ENCODE results near the gene CFAP61. TPM values are rescaled to one million over a fixed set of nuclear protein-coding genes. Genes with fewer than 3 reads are reported as not detected.
"Not testable (repeated sequence)": the region's sequence is repeated elsewhere in the genome, so short reads cannot be mapped to it uniquely, and the experiment has no call there.

CFAP61 gene
- total RNA-seq, 1 donor from 2014 or later, result 0.26 TPM

- Histone ChIP-seq H3K27me3 (ENCODE audit: control insufficient read depth, insufficient read depth, low read length) (no peaks in the 10 kb centered on the region), H3K36me3 (ENCODE audit: control insufficient read depth, insufficient read depth, low read length) (no peaks in the 10 kb centered on the region), H3K4me3 (ENCODE audit: low read depth, low read length) (no peak overlapping the region)
- no peak for TF ChIP-seq CTCF (IDR thresholded peaks at IDR 0.05; ENCODE audit: insufficient read depth, low read length, severe bottlenecking)
- no peak for FAIRE-seq
- no peak for DNase-seq (ENCODE audit: low read depth)
Observed at GRCh38 chr20:20100881-20101280, 48.5 kb downstream of the CFAP61 start.

GRCh38 chr20:20102163-20102562, 49.8 kb downstream of the CFAP61 start:
- TF ChIP-seq CTCF (IDR thresholded peaks at IDR 0.05; ENCODE audit: insufficient read depth, low read length, severe bottlenecking), result no peak
- no peak for FAIRE-seq
- no peaks in the 10 kb centered on the region for H3K27me3 ChIP-seq (ENCODE audit: control insufficient read depth, insufficient read depth, low read length)

GRCh38 chr20:20102716-20103258, 50.5 kb downstream of the CFAP61 start:
- no peaks in the 10 kb centered on the region for H3K36me3 ChIP-seq (ENCODE audit: control insufficient read depth, insufficient read depth, low read length)
- no peak for FAIRE-seq
- no peak overlapping the region for H3K4me3 ChIP-seq (ENCODE audit: low read depth, low read length)
- no peak for DNase-seq (ENCODE audit: low read depth)
- no peaks in the 10 kb centered on the region for H3K27me3 ChIP-seq (ENCODE audit: control insufficient read depth, insufficient read depth, low read length)
- no peak for TF ChIP-seq CTCF (IDR thresholded peaks at IDR 0.05; ENCODE audit: insufficient read depth, low read length, severe bottlenecking)

More at GRCh38 chr20:20102163-20102562, 49.8 kb downstream of the CFAP61 start:
- Histone ChIP-seq H3K36me3 (ENCODE audit: control insufficient read depth, insufficient read depth, low read length) (no peaks in the 10 kb centered on the region), H3K4me3 (ENCODE audit: low read depth, low read length) (no peak overlapping the region)
- no peak for DNase-seq (ENCODE audit: low read depth)

- TF ChIP-seq CTCF (IDR thresholded peaks at IDR 0.05; ENCODE audit: insufficient read depth, low read length, severe bottlenecking), result no peak
- H3K36me3 ChIP-seq (ENCODE audit: control insufficient read depth, insufficient read depth, low read length), result no peaks in the 10 kb centered on the region
- no peaks in the 10 kb centered on the region for H3K27me3 ChIP-seq (ENCODE audit: control insufficient read depth, insufficient read depth, low read length)
- DNase-seq (ENCODE audit: low read depth) (no peak), FAIRE-seq (no peak)
- no peak overlapping the region for H3K4me3 ChIP-seq (ENCODE audit: low read depth, low read length)
Observed at GRCh38 chr20:20103486-20103885, 51.2 kb downstream of the CFAP61 start.

- not testable (repeated sequence) for H3K27me3 ChIP-seq (ENCODE audit: control insufficient read depth, insufficient read depth, low read length); H3K4me3 ChIP-seq (ENCODE audit: low read depth, low read length); FAIRE-seq; DNase-seq (ENCODE audit: low read depth); H3K36me3 ChIP-seq (ENCODE audit: control insufficient read depth, insufficient read depth, low read length)
Observed at GRCh38 chr20:20123187-20123586, 70.9 kb downstream of the CFAP61 start.

- Histone ChIP-seq H3K4me3 (ENCODE audit: low read depth, low read length) (no peak overlapping the region), H3K27me3 (ENCODE audit: control insufficient read depth, insufficient read depth, low read length) (no peaks in the 10 kb centered on the region), H3K36me3 (ENCODE audit: control insufficient read depth, insufficient read depth, low read length) (no peaks in the 10 kb centered on the region)
- FAIRE-seq, result no peak
- peak; percentile 33 for TF ChIP-seq CTCF (IDR thresholded peaks at IDR 0.05; ENCODE audit: insufficient read depth, low read length, severe bottlenecking)
- peak; percentile 26 for DNase-seq (ENCODE audit: low read depth)
Observed at GRCh38 chr20:20130399-20130798, 78.1 kb downstream of the CFAP61 start.

Measured in bronchial epithelial cell (primary cell).